ENCODE results near the gene PLA2G2F. TPM values are rescaled to one million over a fixed set of nuclear protein-coding genes. Genes with fewer than 3 reads are reported as not detected.
A peak's percentile ranks its signal among the peaks of the same experiment; 100 is the strongest.

The PLA2G2F gene
- total and polyA plus RNA-seq, 10 of the 15 experiments (the other 5 are each of a cell fraction or from before 2014, with no cell fraction given), result 0.03 TPM; not detected in 9

- no peaks in the 10 kb centered on the region for H3K36me3 ChIP-seq (ENCODE audit: control insufficient read depth in 2 of 2, insufficient read depth in 2 of 2, low read length in 1 of 2)
- peaks cover 2% of the 10 kb centered on the region; the same call in 1 of the 3 replicates for H3K9me3 ChIP-seq (replicated peaks; ENCODE audit: control insufficient read depth, insufficient read depth, low read length)
- intact Hi-C loops (cut with micrococcal nuclease; ENCODE audit: unreplicated experiment), result no loop called here
- no peak overlapping the region for H3K9ac ChIP-seq (ENCODE audit: control insufficient read depth, insufficient read depth, low read length)
- CTCF ChIA-PET, result interaction anchor here (0.6 to 3.3 kb wide), 5 partner anchors 11 to 471 kb away, joined by 4 to 17 read pairs (median 9); no protein-coding TSS in a partner anchor
- H3K27ac ChIP-seq (ENCODE audit: control insufficient read depth, insufficient read depth), result peak overlapping the region; percentile 33
- RAD21 ChIA-PET (ENCODE audit: unreplicated experiment), result interaction anchor here (2.4 to 4.8 kb wide), 3 partner anchors 27 to 66 kb away, joined by 9 to 28 read pairs (median 15); no protein-coding TSS in a partner anchor
- peaks cover 44% of the 10 kb centered on the region for H3K4me1 ChIP-seq (ENCODE audit: control insufficient read depth, insufficient read depth, low read length)
- 72% methylated on average over 10 of the region's 10 CpGs for WGBS (ENCODE audit: insufficient coverage, insufficient replicate concordance, low lambda C conversion rate, missing lambda C conversion rate)
- ATAC-seq (no peak), DNase-seq (ENCODE audit: low read depth, low spot score) (no peak), FAIRE-seq (no peak)
- no peak overlapping the region for H3K4me3 ChIP-seq
- H3K4me2 ChIP-seq (ENCODE audit: control insufficient read depth, insufficient read depth), result no peak overlapping the region
- SMC1A ChIA-PET (ENCODE audit: uncharacterized antibody, unreplicated experiment), result interaction anchor here (0.7 to 3.6 kb wide), 7 partner anchors 11 to 332 kb away, joined by 3 to 18 read pairs (median 6); no protein-coding TSS in a partner anchor
- POLR2A ChIA-PET, result interaction anchor here (1.1 to 3.0 kb wide), 2 partner anchors 27 to 46 kb away, joined by 4 to 11 read pairs; no protein-coding TSS in a partner anchor
- in situ Hi-C loops (cut with MboI), result no loop called here
- TF ChIP-seq RUNX3 (IDR thresholded peaks at IDR 0.05; ENCODE audit: low read length), result peak; percentile 55; the same call in 1 of the 2 replicates
- no peak for TF ChIP-seq ATF7 (IDR thresholded peaks at IDR 0.05; ENCODE audit: low read depth)
- H4K20me1 ChIP-seq (ENCODE audit: control insufficient read depth, insufficient read depth), result no peaks in the 10 kb centered on the region
- no peaks in the 10 kb centered on the region for H3K79me2 ChIP-seq (ENCODE audit: control insufficient read depth, insufficient read depth, low read length)
- no TSS peak for BruUV-seq (replicated peaks)
- no peak overlapping the region for H2AFZ ChIP-seq (ENCODE audit: control insufficient read depth, low read depth, low read length)
- H3K27me3 ChIP-seq (replicated peaks in 1 of 2; ENCODE audit: control insufficient read depth in 2 of 2, insufficient read depth in 2 of 2, low read length in 1 of 2), result no peaks in the 10 kb centered on the region
These were observed 14.0 kb upstream of the PLA2G2F start for GRCh38 chr1:20125100-20125499.

DNA sequence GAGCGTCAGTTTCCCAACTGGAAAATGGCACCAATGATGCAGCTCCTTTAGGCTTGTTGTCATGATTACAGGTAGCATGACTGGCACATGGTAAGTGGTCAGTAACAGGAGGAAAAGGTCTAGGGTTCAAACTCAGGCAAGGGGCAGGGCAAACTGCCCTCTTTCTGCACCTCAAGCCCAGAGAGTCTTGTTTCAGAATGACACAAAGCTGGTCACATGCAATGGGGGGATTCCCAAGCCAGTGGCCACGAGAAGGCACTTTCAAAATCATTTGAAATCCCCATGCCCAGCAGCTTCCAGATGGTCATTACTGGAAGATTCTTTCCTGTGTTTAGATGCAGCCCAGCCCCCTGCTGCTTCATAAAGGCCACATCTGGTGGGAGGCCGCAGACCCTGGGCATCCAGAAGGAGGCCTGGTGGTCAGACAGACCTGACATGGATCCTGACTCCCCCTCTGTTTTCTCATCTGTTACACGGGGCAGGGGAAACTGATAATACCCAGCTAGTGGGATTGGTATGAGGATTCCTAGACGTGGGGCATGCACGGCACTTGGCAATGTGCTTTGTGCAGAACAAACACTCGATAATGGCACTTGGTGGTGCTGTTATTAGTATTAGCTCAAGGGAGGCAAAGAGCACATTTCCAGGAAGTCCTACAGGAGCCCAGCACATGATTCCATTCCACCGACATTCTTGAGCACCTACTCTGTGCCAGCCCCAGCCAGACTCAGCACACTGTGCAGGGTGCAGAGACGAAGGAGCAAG is 12.9 kb upstream of the PLA2G2F start:
- intact Hi-C loops (cut with micrococcal nuclease; ENCODE audit: unreplicated experiment) (no loop called here), in situ Hi-C loops (cut with MboI) (no loop called here)
- peak overlapping the region; percentile 46; the same call in 1 of the 2 replicates for H3K9ac ChIP-seq (ENCODE audit: control insufficient read depth, insufficient read depth, low read length)
- no TSS peak for BruUV-seq (replicated peaks)
- WGBS (ENCODE audit: insufficient coverage, insufficient replicate concordance, low lambda C conversion rate, missing lambda C conversion rate), result 19% methylated on average over 9 of the region's 9 CpGs
- POLR2A ChIA-PET, result interaction anchor here (0.6 to 3.0 kb wide), 2 partner anchors 22 to 47 kb away, joined by 3 to 11 read pairs; no protein-coding TSS in a partner anchor
- SMC1A ChIA-PET (ENCODE audit: uncharacterized antibody, unreplicated experiment), result interaction anchor here (1.0 to 3.6 kb wide), 13 partner anchors 10 to 244 kb away, joined by 3 to 18 read pairs (median 5); partner anchors contain the start of gene OTUD3
- FAIRE-seq (no peak), DNase-seq (ENCODE audit: low read depth, low spot score) (peak; percentile 77), ATAC-seq (peak; percentile 87)
- no peaks in the 10 kb centered on the region for H3K27me3 ChIP-seq (replicated peaks in 1 of 2; ENCODE audit: control insufficient read depth in 2 of 2, insufficient read depth in 2 of 2, low read length in 1 of 2)
- no peaks in the 10 kb centered on the region for H3K36me3 ChIP-seq (ENCODE audit: control insufficient read depth in 2 of 2, insufficient read depth in 2 of 2, low read length in 1 of 2)
- CTCF ChIA-PET, result interaction anchor here (0.6 to 3.3 kb wide), 8 partner anchors 12 to 244 kb away, joined by 3 to 17 read pairs (median 4); partner anchors contain the start of gene OTUD3
- peaks cover 44% of the 10 kb centered on the region for H3K4me1 ChIP-seq (ENCODE audit: control insufficient read depth, insufficient read depth, low read length)
- peaks cover 2% of the 10 kb centered on the region; the same call in 1 of the 3 replicates for H3K9me3 ChIP-seq (replicated peaks; ENCODE audit: control insufficient read depth, insufficient read depth, low read length)
- H3K27ac ChIP-seq (ENCODE audit: control insufficient read depth, insufficient read depth), result peak overlapping the region; percentile 76
- peak overlapping the region; percentile 62 for H3K4me2 ChIP-seq (ENCODE audit: control insufficient read depth, insufficient read depth)
- H4K20me1 ChIP-seq (ENCODE audit: control insufficient read depth, insufficient read depth), result no peaks in the 10 kb centered on the region
- RAD21 ChIA-PET (ENCODE audit: unreplicated experiment), result interaction anchor here (0.8 to 4.8 kb wide), 4 partner anchors 25 to 67 kb away, joined by 3 to 28 read pairs (median 12); no protein-coding TSS in a partner anchor
- H2AFZ ChIP-seq (ENCODE audit: control insufficient read depth, low read depth, low read length), result peak overlapping the region; percentile 61
- H3K79me2 ChIP-seq (ENCODE audit: control insufficient read depth, insufficient read depth, low read length), result no peaks in the 10 kb centered on the region
- H3K4me3 ChIP-seq, result no peak overlapping the region
- TF ChIP-seq MLLT1 (IDR thresholded peaks at IDR 0.05), result no peak
- TF ChIP-seq BACH1 (IDR thresholded peaks at IDR 0.05; ENCODE audit: borderline replicate concordance), result no peak
- TF ChIP-seq BCL11A (IDR thresholded peaks at IDR 0.05; ENCODE audit: low read depth, low read length), result peak; percentile 60; the same call in 1 of the 2 replicates
- TF ChIP-seq RAD51 (IDR thresholded peaks at IDR 0.05), result peak; percentile 82
- 0 out of 2 replicates have a peak, but pooled peaks have one; percentile 39 for TF ChIP-seq WRNIP1 (IDR thresholded peaks at IDR 0.05; ENCODE audit: borderline replicate concordance, low read depth, low read length)
- TF ChIP-seq, protein P1, sequence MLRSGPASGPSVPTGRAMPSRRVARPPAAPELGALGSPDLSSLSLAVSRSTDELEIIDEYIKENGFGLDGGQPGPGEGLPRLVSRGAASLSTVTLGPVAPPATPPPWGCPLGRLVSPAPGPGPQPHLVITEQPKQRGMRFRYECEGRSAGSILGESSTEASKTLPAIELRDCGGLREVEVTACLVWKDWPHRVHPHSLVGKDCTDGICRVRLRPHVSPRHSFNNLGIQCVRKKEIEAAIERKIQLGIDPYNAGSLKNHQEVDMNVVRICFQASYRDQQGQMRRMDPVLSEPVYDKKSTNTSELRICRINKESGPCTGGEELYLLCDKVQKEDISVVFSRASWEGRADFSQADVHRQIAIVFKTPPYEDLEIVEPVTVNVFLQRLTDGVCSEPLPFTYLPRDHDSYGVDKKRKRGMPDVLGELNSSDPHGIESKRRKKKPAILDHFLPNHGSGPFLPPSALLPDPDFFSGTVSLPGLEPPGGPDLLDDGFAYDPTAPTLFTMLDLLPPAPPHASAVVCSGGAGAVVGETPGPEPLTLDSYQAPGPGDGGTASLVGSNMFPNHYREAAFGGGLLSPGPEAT (IDR thresholded peaks at IDR 0.05; ENCODE audit: low read depth), result peak; percentile 93
- no peak for TF ChIP-seq SMAD5 (IDR thresholded peaks at IDR 0.05; ENCODE audit: low read depth)
- no peak for TF ChIP-seq RAD21 (IDR thresholded peaks at IDR 0.05; ENCODE audit: insufficient read depth, low read depth, low read length)

Measured in GM12878 (cell line).